ENCODE data around the gene IST1. TPM values are rescaled to one million over a fixed set of nuclear protein-coding genes. Genes with fewer than 3 reads are reported as not detected.

IST1 gene
- total and polyA plus RNA-seq, 10 of the 15 experiments (the other 5 are each of a cell fraction or from before 2014, with no cell fraction given), result 97.3 to 293 (median 138) TPM

GRCh38 chr16:71919035-71919434 is 23.7 kb downstream of the IST1 start (continued):
- TF ChIP-seq IKZF2 (IDR thresholded peaks at IDR 0.05) (peak; percentile 64 to 77; a peak in 3 of 4 replicates), USF1 (IDR thresholded peaks at IDR 0.05; ENCODE audit: borderline replicate concordance, extremely low read length, insufficient read depth, low read depth, low read length) (no peak), RBBP5 (conservative IDR thresholded peaks at IDR 0.05) (no peak), TBL1XR1 (IDR thresholded peaks at IDR 0.05; ENCODE audit: low read depth, low read length) (no peak), SIX5 (IDR thresholded peaks at IDR 0.05; ENCODE audit: low read depth, low read length, severe bottlenecking) (no peak), TCF7 (IDR thresholded peaks at IDR 0.05; ENCODE audit: borderline replicate concordance) (no peak), KAT2A (conservative IDR thresholded peaks at IDR 0.05; ENCODE audit: control insufficient read depth, low read depth, low read length) (no peak), ATF2 (IDR thresholded peaks at IDR 0.05; ENCODE audit: low read length) (no peak), ZNF217 (IDR thresholded peaks at IDR 0.05) (no peak), KLF5 (IDR thresholded peaks at IDR 0.05; ENCODE audit: partially characterized antibody) (no peak), NFYA (IDR thresholded peaks at IDR 0.05; ENCODE audit: borderline replicate concordance, low read depth, low read length) (no peak), RELB (IDR thresholded peaks at IDR 0.05; ENCODE audit: low read depth) (peak; percentile 69), NR2C1 (IDR thresholded peaks at IDR 0.05) (no peak), MYC (IDR thresholded peaks at IDR 0.05; ENCODE audit: insufficient read depth, insufficient read length, insufficient replicate concordance, low read length, severe bottlenecking) (no peak), CHD2 (IDR thresholded peaks at IDR 0.05; ENCODE audit: borderline replicate concordance, low read depth, low read length) (no peak), JUNB (IDR thresholded peaks at IDR 0.05) (no peak), ZBED1 (IDR thresholded peaks at IDR 0.05; ENCODE audit: borderline replicate concordance) (no peak), SREBF2 (IDR thresholded peaks at IDR 0.05; ENCODE audit: low read length) (no peak), SKIL (IDR thresholded peaks at IDR 0.05; ENCODE audit: low read depth, poor library complexity, severe bottlenecking) (peak; percentile 37), MEF2A (IDR thresholded peaks at IDR 0.05; ENCODE audit: insufficient read depth, low read depth, low read length) (no peak), RFX5 (IDR thresholded peaks at IDR 0.05; ENCODE audit: low read depth, low read length) (no peak), NR2F1 (conservative IDR thresholded peaks at IDR 0.05) (0 out of 2 replicates have a peak, but pooled peaks have one; percentile 18), CHD4 (IDR thresholded peaks at IDR 0.05) (no peak)

Measured in GM12878 (cell line).